Astrocyte (in vitro differentiated cells and primary cell): ENCODE measurements around the gene DLGAP1. TPM values are rescaled to one million over a fixed set of nuclear protein-coding genes. Genes with fewer than 3 reads are reported as not detected.
"Not testable (repeated sequence)": the region's sequence is repeated elsewhere in the genome, so short reads cannot be mapped to it uniquely, and the experiment has no call there.

Experiments used
- DNase-seq: peaks from one replicate; pipeline ENCODE4 v3.0.0-alpha.2; 2010; ENCODE audit warnings: low read depth
- FAIRE-seq: peaks from 2 replicates; lab custom pipeline; 2011; peaks lifted over from hg19 to GRCh38; lab: Jason Lieb, UNC
- H2AFZ ChIP-seq: 2 replicates; pipeline ENCODE4 v1.6.0; 2012; ENCODE audit warnings: low read depth, low read length, inconsistent platforms
- H3K27ac ChIP-seq: 2 replicates; pipeline ENCODE4 v1.5.1; 2011; ENCODE audit warnings: low read depth, low read length, inconsistent platforms
- H3K27me3 ChIP-seq: 2 replicates; pipeline ENCODE4 v1.6.0; 2011; ENCODE audit warnings: low read length, inconsistent platforms; ENCODE audit not compliant: insufficient read depth
- H3K36me3 ChIP-seq: 2 replicates; pipeline ENCODE4 v1.5.1; 2011; ENCODE audit warnings: low read length, inconsistent platforms; ENCODE audit not compliant: insufficient read depth
- H3K4me1 ChIP-seq: 2 replicates; pipeline ENCODE4 v1.5.1; 2011; ENCODE audit warnings: low read length, inconsistent platforms; ENCODE audit not compliant: insufficient read depth
- H3K4me2 ChIP-seq: 2 replicates; pipeline ENCODE4 v1.6.0; 2012; ENCODE audit warnings: low read length, inconsistent platforms
- H3K4me3 ChIP-seq: 2 replicates; pipeline ENCODE4 v1.5.1; 2011; ENCODE audit warnings: low read depth, mild to moderate bottlenecking, low read length, inconsistent platforms; ENCODE audit not compliant: insufficient read depth
- H3K79me2 ChIP-seq: 2 replicates; pipeline ENCODE4 v1.6.0; 2012; ENCODE audit warnings: mild to moderate bottlenecking, low read length, inconsistent platforms; ENCODE audit not compliant: insufficient read depth
- H3K9ac ChIP-seq: 2 replicates; pipeline ENCODE4 v1.6.0; 2012; ENCODE audit warnings: mild to moderate bottlenecking, low read length, inconsistent platforms
- H3K9me3 ChIP-seq: 2 replicates; pipeline ENCODE4 v1.5.1; 2012; ENCODE audit warnings: low read depth, mild to moderate bottlenecking, low read length, inconsistent platforms; ENCODE audit not compliant: insufficient read depth
- H4K20me1 ChIP-seq: 2 replicates; pipeline ENCODE4 v1.6.0; 2012; ENCODE audit warnings: low read length, inconsistent platforms; ENCODE audit not compliant: insufficient read depth
- H3K27ac Mint-ChIP-seq: one replicate; pipeline ENCODE4 v1.8.0; 2021; ENCODE audit warnings: mild to moderate bottlenecking, mixed read lengths; ENCODE audit not compliant: unreplicated experiment
- H3K27me3 Mint-ChIP-seq: one replicate; pipeline ENCODE4 v1.8.0; 2021; ENCODE audit warnings: low read depth, mixed read lengths; ENCODE audit not compliant: unreplicated experiment
- H3K36me3 Mint-ChIP-seq: one replicate; pipeline ENCODE4 v1.8.0; 2021; ENCODE audit warnings: low read depth, mixed read lengths; ENCODE audit not compliant: unreplicated experiment
- H3K4me1 Mint-ChIP-seq: one replicate; pipeline ENCODE4 v1.8.0; 2021; ENCODE audit warnings: low read depth, mixed read lengths; ENCODE audit not compliant: unreplicated experiment
- H3K4me3 Mint-ChIP-seq: one replicate; pipeline ENCODE4 v1.8.0; 2021; ENCODE audit warnings: mild to moderate bottlenecking, moderate library complexity, mixed read lengths; ENCODE audit not compliant: unreplicated experiment
- H3K9me3 Mint-ChIP-seq: one replicate; pipeline ENCODE4 v1.8.0; 2021; ENCODE audit warnings: mild to moderate bottlenecking, mixed read lengths; ENCODE audit not compliant: unreplicated experiment
- EZH2 ChIP-seq: IDR thresholded peaks from 2 replicates; pipeline ENCODE4 v1.6.1; 2012; ENCODE audit warnings: mild to moderate bottlenecking, low read length, inconsistent platforms; ENCODE audit not compliant: insufficient read depth
- total RNA-seq: library from RNA; stranded (reverse); gene quantifications from 2 replicates; pipeline ENCODE4 v1.2.1, GENCODE V29; 2021
- TF ChIP-seq, protein P1 (sequence below): IDR thresholded peaks from 2 replicates; pipeline ENCODE4 v1.5.1; 2011; ENCODE audit warnings: low read depth, mild to moderate bottlenecking, inconsistent platforms, low read length, moderate library complexity; ENCODE audit not compliant: insufficient read depth

DLGAP1 gene
- total RNA-seq, 1 donor from 2014 or later: 2.3 TPM

- Histone ChIP-seq H3K27me3 (no peaks in the 10 kb centered on the region), H3K4me2 (no peak overlapping the region), H3K27ac (no peak overlapping the region), H3K4me3 (no peak overlapping the region), H3K36me3 (no peaks in the 10 kb centered on the region), H4K20me1 (no peaks in the 10 kb centered on the region), H3K9ac (no peak overlapping the region), H3K79me2 (no peaks in the 10 kb centered on the region), H3K9me3 (no peaks in the 10 kb centered on the region), H2AFZ (no peak overlapping the region), H3K4me1 (peaks cover 10% of the 10 kb centered on the region)
- Mint-ChIP-seq H3K27me3 (no peaks in the 10 kb centered on the region), H3K27ac (no peak overlapping the region), H3K4me3 (no peak overlapping the region), H3K9me3 (no peaks in the 10 kb centered on the region), H3K36me3 (peaks cover 3% of the 10 kb centered on the region), H3K4me1 (peaks cover 7% of the 10 kb centered on the region)
- TF ChIP-seq, protein P1, sequence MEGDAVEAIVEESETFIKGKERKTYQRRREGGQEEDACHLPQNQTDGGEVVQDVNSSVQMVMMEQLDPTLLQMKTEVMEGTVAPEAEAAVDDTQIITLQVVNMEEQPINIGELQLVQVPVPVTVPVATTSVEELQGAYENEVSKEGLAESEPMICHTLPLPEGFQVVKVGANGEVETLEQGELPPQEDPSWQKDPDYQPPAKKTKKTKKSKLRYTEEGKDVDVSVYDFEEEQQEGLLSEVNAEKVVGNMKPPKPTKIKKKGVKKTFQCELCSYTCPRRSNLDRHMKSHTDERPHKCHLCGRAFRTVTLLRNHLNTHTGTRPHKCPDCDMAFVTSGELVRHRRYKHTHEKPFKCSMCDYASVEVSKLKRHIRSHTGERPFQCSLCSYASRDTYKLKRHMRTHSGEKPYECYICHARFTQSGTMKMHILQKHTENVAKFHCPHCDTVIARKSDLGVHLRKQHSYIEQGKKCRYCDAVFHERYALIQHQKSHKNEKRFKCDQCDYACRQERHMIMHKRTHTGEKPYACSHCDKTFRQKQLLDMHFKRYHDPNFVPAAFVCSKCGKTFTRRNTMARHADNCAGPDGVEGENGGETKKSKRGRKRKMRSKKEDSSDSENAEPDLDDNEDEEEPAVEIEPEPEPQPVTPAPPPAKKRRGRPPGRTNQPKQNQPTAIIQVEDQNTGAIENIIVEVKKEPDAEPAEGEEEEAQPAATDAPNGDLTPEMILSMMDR: no peak
- TF ChIP-seq EZH2: no peak
- DNase-seq (no peak), FAIRE-seq (no peak)
These were observed 873.2 kb downstream of the DLGAP1 start for GRCh38 chr18:3581890-3582289.

DNA sequence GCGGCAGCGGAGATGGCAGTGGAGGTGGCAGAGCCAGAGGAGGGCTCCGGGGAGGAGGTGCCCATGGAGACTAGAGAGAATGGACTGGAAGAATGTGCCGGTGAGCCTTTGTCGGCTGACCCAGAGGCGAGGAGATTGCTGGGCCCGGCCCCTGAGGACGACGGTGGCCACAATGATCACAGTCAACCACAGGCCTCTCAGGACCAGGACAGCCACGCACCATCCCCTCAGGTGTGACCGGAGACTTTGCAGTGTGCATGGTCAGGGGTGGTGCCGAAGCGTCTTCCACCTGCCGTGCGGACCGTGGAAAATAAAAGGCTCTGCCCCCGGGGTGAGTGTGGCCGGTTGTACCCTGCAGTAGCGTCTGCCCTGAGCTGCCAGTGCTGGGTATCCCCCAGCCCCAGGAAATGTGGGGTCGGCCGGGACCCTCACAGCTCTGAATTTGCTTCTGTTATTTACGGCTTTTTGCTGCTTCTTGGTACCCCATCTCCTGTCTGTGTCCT lies 874.5 kb downstream of the DLGAP1 start:
- not testable (repeated sequence) for H3K9me3 Mint-ChIP-seq, H3K36me3 Mint-ChIP-seq, H3K36me3 ChIP-seq, H3K4me3 ChIP-seq, H3K9ac ChIP-seq, H4K20me1 ChIP-seq, DNase-seq, H3K27me3 Mint-ChIP-seq, FAIRE-seq, H3K79me2 ChIP-seq, H3K4me1 Mint-ChIP-seq, H2AFZ ChIP-seq, H3K9me3 ChIP-seq, H3K27me3 ChIP-seq, H3K4me3 Mint-ChIP-seq, H3K4me1 ChIP-seq
- Histone ChIP-seq H3K4me2 (peak overlapping the region; percentile 64), H3K27ac (peak overlapping the region; percentile 88)
- H3K27ac Mint-ChIP-seq: peak overlapping the region; percentile 75

- Histone ChIP-seq H4K20me1 (no peaks in the 10 kb centered on the region), H3K4me3 (no peak overlapping the region), H2AFZ (no peak overlapping the region), H3K9me3 (no peaks in the 10 kb centered on the region), H3K27me3 (no peaks in the 10 kb centered on the region), H3K9ac (peak overlapping the region; percentile 58), H3K4me1 (peaks cover 10% of the 10 kb centered on the region), H3K79me2 (no peaks in the 10 kb centered on the region), H3K36me3 (no peaks in the 10 kb centered on the region), H3K27ac (peak overlapping the region; percentile 88), H3K4me2 (peak overlapping the region; percentile 64)
- Mint-ChIP-seq H3K4me1 (peaks cover 7% of the 10 kb centered on the region), H3K4me3 (no peak overlapping the region), H3K9me3 (no peaks in the 10 kb centered on the region), H3K36me3 (no peaks in the 10 kb centered on the region), H3K27ac (peak overlapping the region; percentile 84), H3K27me3 (no peaks in the 10 kb centered on the region)
- no peak for TF ChIP-seq EZH2
- TF ChIP-seq, protein P1: no peak
- DNase-seq (peak; percentile 98), FAIRE-seq (peak; percentile 66)
These were observed 875.4 kb downstream of the DLGAP1 start for GRCh38 chr18:3579701-3580100.
